Measurements from ENCODE around the gene HIVEP3. TPM values are rescaled to one million over a fixed set of nuclear protein-coding genes. Genes with fewer than 3 reads are reported as not detected.

Gene HIVEP3
- total RNA-seq, 4 donors from 2014 or later, result 1.4 to 3.0 (median 2.3) TPM

GRCh38 chr1:41766041-41766440 lies 152.7 kb downstream of the HIVEP3 start:
- intact Hi-C loops (cut with DNase I), result no loop called here
- TF ChIP-seq EP300 (IDR thresholded peaks at IDR 0.05), result no peak
- TF ChIP-seq POLR2A (IDR thresholded peaks at IDR 0.05; ENCODE audit: low read depth), result no peak
- Histone ChIP-seq H3K9me3 (no peaks in the 10 kb centered on the region), H3K27me3 (no peaks in the 10 kb centered on the region), H3K36me3 (no peaks in the 10 kb centered on the region), H3K4me3 (no peak overlapping the region), H3K27ac (replicated peaks in 1 of 4) (no peak overlapping the region), H3K4me1 (peaks cover 0 to 37% (median 21%) of the 10 kb centered on the region in 4 donors)
- DNase-seq (ENCODE audit: extremely low spot score), result no peak

GRCh38 chr1:41765152-41765551 lies 153.6 kb downstream of the HIVEP3 start:
- intact Hi-C loops (cut with DNase I), result no loop called here
- H3K36me3 ChIP-seq, result no peaks in the 10 kb centered on the region
- WGBS, result 31% methylated on average over 3 of the region's 3 CpGs
- H3K4me1 ChIP-seq, result peaks cover 0 to 35% (median 21%) of the 10 kb centered on the region in 4 donors
- H3K4me3 ChIP-seq, result no peak overlapping the region
- no peaks in the 10 kb centered on the region for H3K27me3 ChIP-seq
- no peak for DNase-seq (ENCODE audit: extremely low spot score)
- H3K27ac ChIP-seq (replicated peaks in 1 of 4), result no peak overlapping the region
- H3K9me3 ChIP-seq, result no peaks in the 10 kb centered on the region
- TF ChIP-seq CTCF (IDR thresholded peaks at IDR 0.05), result no peak
- TF ChIP-seq POLR2AphosphoS5 (IDR thresholded peaks at IDR 0.05), result no peak
- no peak for TF ChIP-seq POLR2A (IDR thresholded peaks at IDR 0.05; ENCODE audit: low read depth)
- no peak for TF ChIP-seq EP300 (IDR thresholded peaks at IDR 0.05)

GRCh38 chr1:41764656-41765055 lies 154.1 kb downstream of the HIVEP3 start:
- no peaks in the 10 kb centered on the region for H3K27me3 ChIP-seq
- no peaks in the 10 kb centered on the region for H3K9me3 ChIP-seq
- DNase-seq (ENCODE audit: extremely low spot score), result no peak
- no peaks in the 10 kb centered on the region for H3K36me3 ChIP-seq
- peaks cover 0 to 35% (median 21%) of the 10 kb centered on the region in 4 donors for H3K4me1 ChIP-seq
- WGBS, result 74% methylated on average over 4 of the region's 4 CpGs
- H3K27ac ChIP-seq (replicated peaks in 1 of 4), result no peak overlapping the region
- H3K4me3 ChIP-seq, result no peak overlapping the region
- TF ChIP-seq POLR2AphosphoS5 (IDR thresholded peaks at IDR 0.05) (no peak), CTCF (IDR thresholded peaks at IDR 0.05) (no peak), EP300 (IDR thresholded peaks at IDR 0.05) (no peak), POLR2A (IDR thresholded peaks at IDR 0.05; ENCODE audit: low read depth) (no peak)
- intact Hi-C loops (cut with DNase I), result no loop called here

- peaks cover 0 to 30% (median 18%) of the 10 kb centered on the region in 4 donors for H3K4me1 ChIP-seq
- DNase-seq (ENCODE audit: extremely low spot score), result no peak
- H3K4me3 ChIP-seq, result no peak overlapping the region
- TF ChIP-seq EP300 (IDR thresholded peaks at IDR 0.05) (no peak), CTCF (IDR thresholded peaks at IDR 0.05) (no peak), POLR2AphosphoS5 (IDR thresholded peaks at IDR 0.05) (no peak), POLR2A (IDR thresholded peaks at IDR 0.05; ENCODE audit: low read depth) (no peak)
- H3K27me3 ChIP-seq, result no peaks in the 10 kb centered on the region
- H3K36me3 ChIP-seq, result no peaks in the 10 kb centered on the region
- H3K9me3 ChIP-seq, result no peaks in the 10 kb centered on the region
- intact Hi-C loops (cut with DNase I), result no loop called here
- WGBS, result no CpG with 5 or more reads among the region's 1 CpG
- H3K27ac ChIP-seq (replicated peaks in 1 of 4), result no peak overlapping the region
Measured at GRCh38 chr1:41762777-41763176, 155.9 kb downstream of the HIVEP3 start.

GRCh38 chr1:41762251-41762650 lies 156.5 kb downstream of the HIVEP3 start:
- intact Hi-C loops (cut with DNase I), result no loop called here
- DNase-seq (ENCODE audit: extremely low spot score), result no peak
- 57% methylated on average over 4 of the region's 4 CpGs for WGBS
- Histone ChIP-seq H3K4me1 (peaks cover 0 to 25% (median 15%) of the 10 kb centered on the region in 4 donors), H3K27me3 (no peaks in the 10 kb centered on the region), H3K36me3 (no peaks in the 10 kb centered on the region), H3K4me3 (no peak overlapping the region), H3K9me3 (no peaks in the 10 kb centered on the region), H3K27ac (replicated peaks in 1 of 4) (no peak overlapping the region)
- TF ChIP-seq POLR2AphosphoS5 (IDR thresholded peaks at IDR 0.05), result no peak
- no peak for TF ChIP-seq POLR2A (IDR thresholded peaks at IDR 0.05; ENCODE audit: low read depth)
- no peak for TF ChIP-seq CTCF (IDR thresholded peaks at IDR 0.05)
- TF ChIP-seq EP300 (IDR thresholded peaks at IDR 0.05), result no peak
